NT2/D1 (cell line): Measurements from ENCODE around the gene NYNRIN.

Experiments
- SUZ12 ChIP-seq: IDR thresholded peaks from 2 replicates; pipeline ENCODE4 v1.6.1; 2011; ENCODE audit not compliant: insufficient read length, insufficient read depth; ENCODE audit errors: extremely low read depth
- YY1 ChIP-seq: IDR thresholded peaks from 2 replicates; pipeline ENCODE4 v1.6.1; 2011; ENCODE audit not compliant: insufficient read length, insufficient read depth

DNA sequence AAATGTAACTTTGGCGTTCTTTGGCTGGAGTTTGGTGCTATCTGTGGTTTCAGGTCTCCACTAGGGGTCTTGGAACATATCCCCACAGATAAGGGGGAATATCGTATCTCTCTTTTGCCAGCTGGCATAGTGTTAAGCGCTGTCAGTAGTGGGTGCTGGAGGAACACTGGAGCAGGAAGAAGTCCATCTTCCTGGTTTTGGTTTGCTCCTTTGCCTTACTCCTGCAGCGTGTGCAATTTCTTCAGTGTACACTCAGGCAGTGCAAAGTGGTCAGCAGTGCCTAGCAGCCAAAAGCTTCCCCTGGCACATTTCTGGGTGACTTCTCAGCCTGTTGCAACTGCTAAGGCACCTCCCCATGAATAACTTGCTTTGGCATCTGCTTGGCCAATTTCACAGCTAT, 47.3 kb upstream of the NYNRIN start:
- TF ChIP-seq YY1: no peak
- no peak for TF ChIP-seq SUZ12
